ENCODE results near the gene SLAMF9.

DNA sequence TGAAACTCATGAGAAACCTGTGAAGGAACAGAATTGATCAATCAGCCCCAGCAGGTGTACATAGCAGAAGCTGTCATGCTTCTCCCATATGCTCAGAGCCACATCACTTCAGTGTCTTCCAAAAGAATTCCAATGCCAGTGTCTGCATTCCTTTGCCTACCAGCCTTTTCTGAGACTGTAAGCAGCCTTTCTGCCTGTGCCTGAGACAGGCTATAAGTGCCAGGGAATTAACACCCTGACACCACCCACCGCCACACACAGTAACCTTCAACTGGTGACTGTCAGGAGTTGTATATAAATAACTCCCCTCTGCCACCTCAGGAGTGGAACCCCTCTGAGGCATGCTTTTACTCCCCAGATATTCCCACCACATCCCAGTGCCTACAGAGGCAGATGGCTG is 38.1 kb upstream of the SLAMF9 start:
- TF ChIP-seq, protein P1, sequence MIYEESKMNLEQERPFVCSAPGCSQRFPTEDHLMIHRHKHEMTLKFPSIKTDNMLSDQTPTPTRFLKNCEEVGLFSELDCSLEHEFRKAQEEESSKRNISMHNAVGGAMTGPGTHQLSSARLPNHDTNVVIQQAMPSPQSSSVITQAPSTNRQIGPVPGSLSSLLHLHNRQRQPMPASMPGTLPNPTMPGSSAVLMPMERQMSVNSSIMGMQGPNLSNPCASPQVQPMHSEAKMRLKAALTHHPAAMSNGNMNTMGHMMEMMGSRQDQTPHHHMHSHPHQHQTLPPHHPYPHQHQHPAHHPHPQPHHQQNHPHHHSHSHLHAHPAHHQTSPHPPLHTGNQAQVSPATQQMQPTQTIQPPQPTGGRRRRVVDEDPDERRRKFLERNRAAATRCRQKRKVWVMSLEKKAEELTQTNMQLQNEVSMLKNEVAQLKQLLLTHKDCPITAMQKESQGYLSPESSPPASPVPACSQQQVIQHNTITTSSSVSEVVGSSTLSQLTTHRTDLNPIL (CRISPR knock-in tag; IDR thresholded peaks at IDR 0.05; ENCODE audit: low read depth): no peak
- TF ChIP-seq POU6F1 (CRISPR knock-in tag; IDR thresholded peaks at IDR 0.05; ENCODE audit: borderline replicate concordance, low read depth): no peak
- TF ChIP-seq ZFP3 (CRISPR knock-in tag; IDR thresholded peaks at IDR 0.05): no peak
- no peak for TF ChIP-seq PPARA (CRISPR knock-in tag; IDR thresholded peaks at IDR 0.05; ENCODE audit: borderline replicate concordance)
- TF ChIP-seq GLIS3 (CRISPR knock-in tag; IDR thresholded peaks at IDR 0.05): no peak
- no peak for TF ChIP-seq TOX (CRISPR knock-in tag; IDR thresholded peaks at IDR 0.05; ENCODE audit: borderline replicate concordance)
- no peak for TF ChIP-seq ZNF565 (CRISPR knock-in tag; conservative IDR thresholded peaks at IDR 0.05; ENCODE audit: low read depth)
- TF ChIP-seq TCF4 (CRISPR knock-in tag; IDR thresholded peaks at IDR 0.05; ENCODE audit: borderline replicate concordance): no peak
- no peak for TF ChIP-seq ARNTL (CRISPR knock-in tag; IDR thresholded peaks at IDR 0.05; ENCODE audit: borderline replicate concordance, low read depth)
- no peak for TF ChIP-seq RARB (CRISPR knock-in tag; IDR thresholded peaks at IDR 0.05)
- no peak for TF ChIP-seq ISL1 (CRISPR knock-in tag; IDR thresholded peaks at IDR 0.05)
- no peak for TF ChIP-seq ZFP30 (CRISPR knock-in tag; IDR thresholded peaks at IDR 0.05)
- TF ChIP-seq, protein P2, sequence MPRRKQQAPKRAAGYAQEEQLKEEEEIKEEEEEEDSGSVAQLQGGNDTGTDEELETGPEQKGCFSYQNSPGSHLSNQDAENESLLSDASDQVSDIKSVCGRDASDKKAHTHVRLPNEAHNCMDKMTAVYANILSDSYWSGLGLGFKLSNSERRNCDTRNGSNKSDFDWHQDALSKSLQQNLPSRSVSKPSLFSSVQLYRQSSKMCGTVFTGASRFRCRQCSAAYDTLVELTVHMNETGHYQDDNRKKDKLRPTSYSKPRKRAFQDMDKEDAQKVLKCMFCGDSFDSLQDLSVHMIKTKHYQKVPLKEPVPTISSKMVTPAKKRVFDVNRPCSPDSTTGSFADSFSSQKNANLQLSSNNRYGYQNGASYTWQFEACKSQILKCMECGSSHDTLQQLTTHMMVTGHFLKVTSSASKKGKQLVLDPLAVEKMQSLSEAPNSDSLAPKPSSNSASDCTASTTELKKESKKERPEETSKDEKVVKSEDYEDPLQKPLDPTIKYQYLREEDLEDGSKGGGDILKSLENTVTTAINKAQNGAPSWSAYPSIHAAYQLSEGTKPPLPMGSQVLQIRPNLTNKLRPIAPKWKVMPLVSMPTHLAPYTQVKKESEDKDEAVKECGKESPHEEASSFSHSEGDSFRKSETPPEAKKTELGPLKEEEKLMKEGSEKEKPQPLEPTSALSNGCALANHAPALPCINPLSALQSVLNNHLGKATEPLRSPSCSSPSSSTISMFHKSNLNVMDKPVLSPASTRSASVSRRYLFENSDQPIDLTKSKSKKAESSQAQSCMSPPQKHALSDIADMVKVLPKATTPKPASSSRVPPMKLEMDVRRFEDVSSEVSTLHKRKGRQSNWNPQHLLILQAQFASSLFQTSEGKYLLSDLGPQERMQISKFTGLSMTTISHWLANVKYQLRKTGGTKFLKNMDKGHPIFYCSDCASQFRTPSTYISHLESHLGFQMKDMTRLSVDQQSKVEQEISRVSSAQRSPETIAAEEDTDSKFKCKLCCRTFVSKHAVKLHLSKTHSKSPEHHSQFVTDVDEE (CRISPR knock-in tag; IDR thresholded peaks at IDR 0.05): no peak
